GM21786 (cell line): ENCODE measurements around the gene ECHS1.
"Not testable (repeated sequence)": the region's sequence is repeated elsewhere in the genome, so short reads cannot be mapped to it uniquely, and the experiment has no call there.

ENCODE experiments used
- ATAC-seq: cut with Tn5 transposase; IDR thresholded peaks from one replicate; pipeline ENCODE4 v1.9.1; 2021; ENCODE audit not compliant: unreplicated experiment

The ECHS1 gene

GRCh38 chr10:133379152-133379800 is 6.1 kb upstream of the ECHS1 start, which contains the start of gene PAOX:
Gene PAOX (plus strand): TSS chr10:133379262. CDS start chr10:133379317, 55 bp downstream.
- peak; percentile 56 for ATAC-seq

GRCh38 chr10:133378251-133379096 is 5.3 kb upstream of the ECHS1 start:
- peak; percentile 38 for ATAC-seq

- ATAC-seq: no peak
Measured at GRCh38 chr10:133377818-133378250, 4.7 kb upstream of the ECHS1 start.

- no peak for ATAC-seq
Measured at GRCh38 chr10:133377025-133377817, 4.1 kb upstream of the ECHS1 start.

GRCh38 chr10:133376183-133376582 is 3.0 kb upstream of the ECHS1 start:
- not testable (repeated sequence) for ATAC-seq

GRCh38 chr10:133375357-133376115 is 2.4 kb upstream of the ECHS1 start:
- no peak for ATAC-seq

GRCh38 chr10:133372507-133372906 is 647 bp downstream of the ECHS1 start:
- ATAC-seq: no peak

GRCh38 chr10:133370030-133370786 is 2.9 kb downstream of the ECHS1 start:
- no peak for ATAC-seq

- ATAC-seq: no peak
Measured at GRCh38 chr10:133368153-133368552, 5.0 kb downstream of the ECHS1 start.

GRCh38 chr10:133367461-133367860 is 5.7 kb downstream of the ECHS1 start:
- ATAC-seq: not testable (repeated sequence)

GRCh38 chr10:133366751-133367150 is 6.4 kb downstream of the ECHS1 start:
- no peak for ATAC-seq

GRCh38 chr10:133366130-133366478 is 7.0 kb downstream of the ECHS1 start:
- ATAC-seq: no peak

- no peak for ATAC-seq
Measured at GRCh38 chr10:133365461-133366129, 7.6 kb downstream of the ECHS1 start.

- ATAC-seq: no peak
Measured at GRCh38 chr10:133364645-133365431, 8.3 kb downstream of the ECHS1 start.

- no peak for ATAC-seq
Measured at GRCh38 chr10:133362846-133363245, 10.3 kb downstream of the ECHS1 start.

- ATAC-seq: no peak
Measured at GRCh38 chr10:133361773-133362441, 11.2 kb downstream of the ECHS1 start.

GRCh38 chr10:133361227-133361626 is 11.9 kb downstream of the ECHS1 start:
- no peak for ATAC-seq

- no peak for ATAC-seq
Measured at GRCh38 chr10:133359972-133360610, 13.1 kb downstream of the ECHS1 start.
